IMR-90 (cell line): Measurements from ENCODE around the gene DSP.

Source experiments
- POLR2A ChIP-seq: IDR thresholded peaks from 2 replicates; pipeline ENCODE4 v1.6.1; 2012; ENCODE audit warnings: mild to moderate bottlenecking, low read depth, low read length
- SMC3 ChIP-seq: fragments of 150-350 bp; IDR thresholded peaks from 2 replicates; pipeline ENCODE4 v1.6.1; 2016; ENCODE audit warnings: low read depth, mild to moderate bottlenecking, antibody characterized with exemption, low read length, moderate library complexity
- TF ChIP-seq, protein P1 (sequence below): conservative IDR thresholded peaks from 2 replicates; pipeline ENCODE4 v1.5.1; 2012; ENCODE audit warnings: mild to moderate bottlenecking, low read depth, low read length, improper control_type of control experiment

GRCh38 chr6:7542065-7542873, 798 bp downstream of the DSP start:
- TF ChIP-seq, protein P1, sequence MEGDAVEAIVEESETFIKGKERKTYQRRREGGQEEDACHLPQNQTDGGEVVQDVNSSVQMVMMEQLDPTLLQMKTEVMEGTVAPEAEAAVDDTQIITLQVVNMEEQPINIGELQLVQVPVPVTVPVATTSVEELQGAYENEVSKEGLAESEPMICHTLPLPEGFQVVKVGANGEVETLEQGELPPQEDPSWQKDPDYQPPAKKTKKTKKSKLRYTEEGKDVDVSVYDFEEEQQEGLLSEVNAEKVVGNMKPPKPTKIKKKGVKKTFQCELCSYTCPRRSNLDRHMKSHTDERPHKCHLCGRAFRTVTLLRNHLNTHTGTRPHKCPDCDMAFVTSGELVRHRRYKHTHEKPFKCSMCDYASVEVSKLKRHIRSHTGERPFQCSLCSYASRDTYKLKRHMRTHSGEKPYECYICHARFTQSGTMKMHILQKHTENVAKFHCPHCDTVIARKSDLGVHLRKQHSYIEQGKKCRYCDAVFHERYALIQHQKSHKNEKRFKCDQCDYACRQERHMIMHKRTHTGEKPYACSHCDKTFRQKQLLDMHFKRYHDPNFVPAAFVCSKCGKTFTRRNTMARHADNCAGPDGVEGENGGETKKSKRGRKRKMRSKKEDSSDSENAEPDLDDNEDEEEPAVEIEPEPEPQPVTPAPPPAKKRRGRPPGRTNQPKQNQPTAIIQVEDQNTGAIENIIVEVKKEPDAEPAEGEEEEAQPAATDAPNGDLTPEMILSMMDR, result no peak
- TF ChIP-seq POLR2A, result peak; percentile 31; the same call in 1 of the 2 replicates
- no peak for TF ChIP-seq SMC3
